Right atrium auricular region (tissue), 2 donors: Measurements from ENCODE around the gene SELENOS. TPM values are rescaled to one million over a fixed set of nuclear protein-coding genes. Genes with fewer than 3 reads are reported as not detected.

Experiments
- DNase-seq: peaks from one replicate; pipeline ENCODE4 v3.0.0-alpha.2; 2019; ENCODE audit warnings: low spot score
- H3K27ac ChIP-seq, 2 donors: fragments of 200-600 bp; sonication (generic); 1 replicate in 1 of 2; 2 replicates in 1 of 2; pipeline ENCODE4 v1.5.1; 2016 to 2019
- H3K27me3 ChIP-seq, 2 donors: fragments of 200-600 bp; sonication (generic); one replicate each; pipeline versions ENCODE4 v1.5.1 to v1.6.0; 2017 to 2019
- H3K36me3 ChIP-seq: fragments of 200-600 bp; sonication (generic); one replicate; pipeline ENCODE4 v1.5.1; 2016
- H3K4me1 ChIP-seq, 2 donors: fragments of 200-600 bp; sonication (generic); one replicate each; pipeline versions ENCODE4 v1.5.1 to v1.6.0; 2017 to 2019
- H3K4me3 ChIP-seq, 2 donors: fragments of 200-600 bp; sonication (generic); 1 replicate in 1 of 2; 2 replicates in 1 of 2; pipeline ENCODE4 v1.5.1; 2017 to 2019; ENCODE audit warnings: mild to moderate bottlenecking in 1 of 2, moderate library complexity in 1 of 2
- H3K9me3 ChIP-seq, 2 donors: fragments of 200-600 bp; sonication (generic); one replicate each; pipeline ENCODE4 v1.5.1; 2019
- CTCF ChIP-seq, 2 donors: fragments of 200-600 bp; sonication (generic); IDR thresholded peaks; one replicate each; pipeline ENCODE4 v1.5.1; 2019; ENCODE audit warnings: antibody characterized with exemption in 2 of 2
- total RNA-seq, 2 donors: library from RNA; depleted of rRNA; stranded (reverse); fragments of >200 nt; gene quantifications; one replicate each; pipeline ENCODE4 v1.1.0, GENCODE V29; 2016

SELENOS gene
- total RNA-seq, 2 donors from 2014 or later, result 52.4 to 60.6 TPM

GRCh38 chr15:101307897-101308603, 30.8 kb upstream of the SELENOS start:
- no peak for DNase-seq
- H3K4me3 ChIP-seq, result no peak overlapping the region
- H3K36me3 ChIP-seq, result no peaks in the 10 kb centered on the region
- H3K9me3 ChIP-seq, result no peaks in the 10 kb centered on the region
- TF ChIP-seq CTCF (IDR thresholded peaks at IDR 0.05), result no peak
- no peak overlapping the region for H3K27ac ChIP-seq
- no peaks in the 10 kb centered on the region for H3K27me3 ChIP-seq
- H3K4me1 ChIP-seq, result no peaks in the 10 kb centered on the region

GRCh38 chr15:101307048-101307896, 30.0 kb upstream of the SELENOS start:
- no peaks in the 10 kb centered on the region for H3K27me3 ChIP-seq
- H3K4me1 ChIP-seq, result no peaks in the 10 kb centered on the region
- H3K27ac ChIP-seq, result no peak overlapping the region
- no peak for TF ChIP-seq CTCF (IDR thresholded peaks at IDR 0.05)
- no peaks in the 10 kb centered on the region for H3K36me3 ChIP-seq
- H3K4me3 ChIP-seq, result no peak overlapping the region
- no peaks in the 10 kb centered on the region for H3K9me3 ChIP-seq
- peak; percentile 50 for DNase-seq

GRCh38 chr15:101306341-101307047, 29.2 kb upstream of the SELENOS start:
- Histone ChIP-seq H3K27ac (no peak overlapping the region), H3K27me3 (no peaks in the 10 kb centered on the region), H3K36me3 (no peaks in the 10 kb centered on the region), H3K4me1 (no peaks in the 10 kb centered on the region), H3K4me3 (no peak overlapping the region), H3K9me3 (no peaks in the 10 kb centered on the region)
- no peak for TF ChIP-seq CTCF (IDR thresholded peaks at IDR 0.05)
- DNase-seq, result peak; percentile 32

GRCh38 chr15:101305820-101306255, 28.6 kb upstream of the SELENOS start:
- Histone ChIP-seq H3K27me3 (no peaks in the 10 kb centered on the region), H3K9me3 (no peaks in the 10 kb centered on the region), H3K4me1 (no peaks in the 10 kb centered on the region), H3K4me3 (no peak overlapping the region), H3K36me3 (no peaks in the 10 kb centered on the region), H3K27ac (no peak overlapping the region)
- peak; percentile 34 for DNase-seq
- no peak for TF ChIP-seq CTCF (IDR thresholded peaks at IDR 0.05)

GRCh38 chr15:101303408-101303807, 26.1 kb upstream of the SELENOS start:
- H3K4me3 ChIP-seq, result no peak overlapping the region
- H3K27me3 ChIP-seq, result no peaks in the 10 kb centered on the region
- H3K4me1 ChIP-seq, result no peaks in the 10 kb centered on the region
- no peak for TF ChIP-seq CTCF (IDR thresholded peaks at IDR 0.05)
- DNase-seq, result no peak
- H3K9me3 ChIP-seq, result no peaks in the 10 kb centered on the region
- H3K36me3 ChIP-seq, result no peaks in the 10 kb centered on the region
- no peak overlapping the region for H3K27ac ChIP-seq
